B cell (primary cell): ENCODE data around the gene ANAPC15.

Experiments
- EZH2 ChIP-seq: IDR thresholded peaks from 2 replicates; pipeline ENCODE4 v1.6.1; 2012; ENCODE audit warnings: borderline replicate concordance, low read depth, mild to moderate bottlenecking, moderate library complexity, low read length; ENCODE audit not compliant: insufficient read depth, poor library complexity, severe bottlenecking
- TF ChIP-seq, protein P1 (sequence below): fragments of 200-600 bp; IDR thresholded peaks from one replicate; pipeline ENCODE4 v1.8.0; 2022; ENCODE audit warnings: antibody characterized with exemption, mild to moderate bottlenecking

DNA sequence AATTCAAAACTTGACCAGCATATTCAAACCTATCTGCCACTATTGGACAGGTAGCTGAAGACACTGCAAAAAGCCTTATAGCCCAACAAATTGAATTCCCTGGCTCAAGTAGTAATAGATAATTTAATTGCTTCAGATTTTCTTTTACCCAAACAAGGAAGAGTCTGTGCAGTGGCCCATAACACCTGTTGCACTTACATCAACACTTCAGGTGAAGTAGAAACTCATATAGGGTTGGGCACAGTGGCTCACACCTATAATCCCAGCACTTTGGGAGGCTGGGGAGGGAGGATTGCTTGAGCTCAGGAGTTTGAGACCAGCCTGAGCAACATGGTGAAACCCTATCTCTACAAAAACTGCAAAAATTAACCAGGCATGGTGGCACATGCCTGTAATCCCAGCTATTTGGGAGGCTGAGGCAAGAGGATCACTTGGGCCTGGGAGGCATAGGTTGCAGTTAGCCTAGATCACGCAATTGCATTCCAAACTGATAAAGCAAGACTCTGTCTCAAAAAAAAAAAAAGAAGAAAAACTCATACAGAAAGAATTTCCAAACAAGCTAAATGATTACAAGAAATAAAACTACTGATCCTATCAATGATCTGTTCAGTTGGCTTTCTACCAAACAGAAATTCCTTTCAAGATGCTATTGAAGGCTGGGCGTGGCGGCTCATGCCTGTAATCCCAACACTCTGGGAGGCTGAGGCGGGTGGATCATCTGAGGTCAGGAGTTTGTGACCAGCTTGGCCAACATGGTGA, 32.5 kb upstream of the ANAPC15 start:
- TF ChIP-seq, protein P1, sequence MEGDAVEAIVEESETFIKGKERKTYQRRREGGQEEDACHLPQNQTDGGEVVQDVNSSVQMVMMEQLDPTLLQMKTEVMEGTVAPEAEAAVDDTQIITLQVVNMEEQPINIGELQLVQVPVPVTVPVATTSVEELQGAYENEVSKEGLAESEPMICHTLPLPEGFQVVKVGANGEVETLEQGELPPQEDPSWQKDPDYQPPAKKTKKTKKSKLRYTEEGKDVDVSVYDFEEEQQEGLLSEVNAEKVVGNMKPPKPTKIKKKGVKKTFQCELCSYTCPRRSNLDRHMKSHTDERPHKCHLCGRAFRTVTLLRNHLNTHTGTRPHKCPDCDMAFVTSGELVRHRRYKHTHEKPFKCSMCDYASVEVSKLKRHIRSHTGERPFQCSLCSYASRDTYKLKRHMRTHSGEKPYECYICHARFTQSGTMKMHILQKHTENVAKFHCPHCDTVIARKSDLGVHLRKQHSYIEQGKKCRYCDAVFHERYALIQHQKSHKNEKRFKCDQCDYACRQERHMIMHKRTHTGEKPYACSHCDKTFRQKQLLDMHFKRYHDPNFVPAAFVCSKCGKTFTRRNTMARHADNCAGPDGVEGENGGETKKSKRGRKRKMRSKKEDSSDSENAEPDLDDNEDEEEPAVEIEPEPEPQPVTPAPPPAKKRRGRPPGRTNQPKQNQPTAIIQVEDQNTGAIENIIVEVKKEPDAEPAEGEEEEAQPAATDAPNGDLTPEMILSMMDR = no peak
- no peak for TF ChIP-seq EZH2
